K562 (cell line): ENCODE results near the gene AGPAT1. TPM values are rescaled to one million over a fixed set of nuclear protein-coding genes. Genes with fewer than 3 reads are reported as not detected.

Source experiments
- BRD4 ChIP-seq: fragments of 200-600 bp; sonication (generic); IDR thresholded peaks from 2 replicates; pipeline ENCODE4 v1.6.1; 2017; ENCODE audit warnings: inconsistent platforms
- FOXA1 ChIP-seq: fragments of 450-650 bp; IDR thresholded peaks from 2 replicates; pipeline ENCODE4 v1.6.1; 2016; ENCODE audit warnings: mild to moderate bottlenecking, borderline replicate concordance
- FOXJ3 ChIP-seq: sonication (generic); formaldehyde crosslinking; IDR thresholded peaks from 2 replicates; pipeline ENCODE4 v1.4.0; 2020; ENCODE audit warnings: mild to moderate bottlenecking, missing genetic modification reagents
- FOXO4 ChIP-seq: fragments of 450-650 bp; formaldehyde crosslinking; IDR thresholded peaks from 2 replicates; pipeline ENCODE4 v1.4.0; 2020; ENCODE audit warnings: mild to moderate bottlenecking, moderate library complexity
- GABPB2 ChIP-seq: fragments of 250-450 bp; sonication (Bioruptor Pico); conservative IDR thresholded peaks from 2 replicates; pipeline ENCODE4 v1.5.1; 2021; ENCODE audit warnings: mild to moderate bottlenecking
- HDAC8 ChIP-seq: fragments of 450-650 bp; IDR thresholded peaks from 2 replicates; pipeline ENCODE4 v1.6.1; 2016; ENCODE audit warnings: mild to moderate bottlenecking, missing genetic modification characterization, moderate library complexity, missing compliant biosample characterization
- MXD1 ChIP-seq: fragments of 250-450 bp; sonication (Bioruptor Pico); IDR thresholded peaks from 2 replicates; pipeline ENCODE4 v1.8.0; 2021; ENCODE audit warnings: borderline replicate concordance, mild to moderate bottlenecking, moderate library complexity; ENCODE audit not compliant: poor library complexity, severe bottlenecking
- MYBL2 ChIP-seq, 2 experiments: fragments of 450-650 bp in 1 of 2; sonication (generic) in 1 of 2; formaldehyde crosslinking in 1 of 2; IDR thresholded peaks; 2 replicates each; pipeline versions ENCODE4 v1.6.1 to v1.8.1; 2017 to 2022; ENCODE audit warnings: borderline replicate concordance in 1 of 2, inconsistent platforms in 1 of 2, low read depth in 1 of 2, mild to moderate bottlenecking in 1 of 2, missing genetic modification reagents in 1 of 2, moderate library complexity in 1 of 2
- PCBP2 ChIP-seq: fragments of 200-400 bp; formaldehyde crosslinking; IDR thresholded peaks from 2 replicates; pipeline ENCODE4 v1.6.1; 2018; ENCODE audit warnings: low read length, low read depth, mild to moderate bottlenecking, moderate library complexity; ENCODE audit not compliant: poor library complexity, severe bottlenecking
- PHF8 ChIP-seq: fragments of 200-600 bp; sonication (generic); IDR thresholded peaks from 2 replicates; pipeline ENCODE4 v1.6.1; 2012; ENCODE audit warnings: mixed run types, mild to moderate bottlenecking, inconsistent platforms, low read length, moderate library complexity, borderline replicate concordance
- PTRF ChIP-seq: fragments of 450-650 bp; IDR thresholded peaks from 2 replicates; pipeline ENCODE4 v1.6.1; 2016; ENCODE audit warnings: mild to moderate bottlenecking, missing genetic modification characterization, missing compliant biosample characterization
- SNRNP70 ChIP-seq: fragments of 200-400 bp; formaldehyde crosslinking; optimal IDR thresholded peaks from 2 replicates; pipeline ENCODE3; 2017; ENCODE audit warnings: low read depth, low read length
- THRAP3 ChIP-seq: fragments of 450-650 bp; IDR thresholded peaks from 2 replicates; pipeline ENCODE4 v1.6.1; 2016; ENCODE audit warnings: mild to moderate bottlenecking, inconsistent platforms, borderline replicate concordance
- XRCC4 ChIP-seq: IDR thresholded peaks from one replicate; pipeline ENCODE4 v1.6.1; 2011; ENCODE audit not compliant: insufficient read depth, insufficient read length; ENCODE audit errors: extremely low read depth
- ZBTB33 ChIP-seq: sonication (generic); formaldehyde crosslinking; IDR thresholded peaks from 2 replicates; pipeline ENCODE4 v1.8.1; 2023; ENCODE audit warnings: mild to moderate bottlenecking, missing genetic modification reagents
- ZFP36 ChIP-seq: fragments of 150-350 bp; IDR thresholded peaks from 2 replicates; pipeline ENCODE4 v1.6.1; 2018; ENCODE audit warnings: low read length, low read depth; ENCODE audit not compliant: partially characterized antibody
- ZHX1 ChIP-seq: fragments of 150-350 bp; conservative IDR thresholded peaks from 2 replicates; pipeline ENCODE4 v1.6.1; 2014; ENCODE audit warnings: low read length
- ZNF184 ChIP-seq: sonication (generic); formaldehyde crosslinking; IDR thresholded peaks from 2 replicates; pipeline ENCODE4 v1.5.0; 2020; ENCODE audit warnings: missing genetic modification reagents
- ZNF324 ChIP-seq: fragments of 250-450 bp; sonication (Bioruptor Pico); IDR thresholded peaks from 2 replicates; pipeline ENCODE4 v1.4.0; 2020; ENCODE audit warnings: mild to moderate bottlenecking
- polyA plus RNA-seq, 8 experiments: library from polyadenylated mRNA; depleted of rRNA in 4 of 8; stranded (reverse) in 5 of 8; unstranded in 3 of 8; fragments of >200 nt; fragmentation: Nextera tagmentation in 2 of 8; fragmentation: Illumina TruSeq in 1 of 8; extraction: Ambion mirVana in 2 of 8; extraction: Trizol in 1 of 8; gene quantifications; 2 replicates each; pipeline versions ENCODE4 v1.2.1 to v1.2.3, GENCODE V29; 2011 to 2014; ENCODE audit warnings: inconsistent platforms in 1 of 8, missing spikeins in 1 of 8
- total RNA-seq, 7 experiments: library from RNA; depleted of rRNA in 6 of 7; stranded (reverse); fragments of >200 nt in 6 of 7; fragmentation: Illumina TruSeq in 2 of 7; extraction: Trizol in 2 of 7; gene quantifications; 2 replicates each; pipeline versions ENCODE4 v1.2.1 to v1.2.3, GENCODE V29; 2011 to 2021; ENCODE audit warnings: low replicate concordance in 1 of 7
- TF ChIP-seq, protein P1 (sequence below): fragments of 250-450 bp; sonication (Bioruptor Pico); IDR thresholded peaks from 2 replicates; pipeline ENCODE4 v1.8.0; 2021; ENCODE audit warnings: moderate library complexity, mild to moderate bottlenecking, inconsistent platforms

The AGPAT1 gene
- total and polyA plus RNA-seq, 9 of the 15 experiments (the other 6 are each of a cell fraction or from before 2014, with no cell fraction given), result 37.9 to 176 (median 69.4) TPM

GRCh38 chr6:32178547-32179440 is 2.9 kb upstream of the AGPAT1 start (continued):
- TF ChIP-seq, protein P1, sequence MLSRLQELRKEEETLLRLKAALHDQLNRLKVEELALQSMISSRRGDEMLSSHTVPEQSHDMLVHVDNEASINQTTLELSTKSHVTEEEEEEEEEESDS (CRISPR knock-in tag), result no peak
- TF ChIP-seq PHF8 (0 out of 2 replicates have a peak, but pooled peaks have one; percentile 27), ZHX1 (no peak), BRD4 (no peak; the same call in 1 of the 2 replicates), ZNF184 (CRISPR knock-in tag) (no peak), PCBP2 (no peak), MYBL2 (IDR thresholded peaks at IDR 0.05; ENCODE audit: low read depth) (peak; percentile 60; the same call in 1 of the 2 replicates), MYBL2 (CRISPR knock-in tag; IDR thresholded peaks at IDR 0.05; ENCODE audit: borderline replicate concordance) (no peak), SNRNP70 (no peak), FOXO4 (CRISPR knock-in tag) (no peak), XRCC4 (no peak), HDAC8 (no peak), THRAP3 (peak; percentile 68; the same call in 1 of the 2 replicates), ZNF324 (CRISPR knock-in tag) (no peak), FOXA1 (no peak), ZBTB33 (CRISPR knock-in tag) (no peak), FOXJ3 (CRISPR knock-in tag) (no peak), MXD1 (CRISPR knock-in tag) (no peak), GABPB2 (CRISPR knock-in tag) (no peak), ZFP36 (no peak), PTRF (tag) (no peak)
